Vagina (tissue), 2 donors: ENCODE measurements around the gene ZDHHC22.

Experiments
- CTCF ChIP-seq, 3 experiments: fragments of 450-650 bp in 2 of 3; fragments of 200-600 bp in 1 of 3; sonication (generic) in 1 of 3; IDR thresholded peaks; one replicate each; pipeline ENCODE4 v1.5.1; 2017 to 2019; ENCODE audit warnings: antibody characterized with exemption in 3 of 3, mild to moderate bottlenecking in 2 of 3, moderate library complexity in 2 of 3
- POLR2A ChIP-seq, 2 donors: fragments of 450-650 bp; IDR thresholded peaks; one replicate each; pipeline ENCODE4 v1.6.1; 2017; ENCODE audit warnings: antibody characterized with exemption in 2 of 2, mild to moderate bottlenecking in 2 of 2, moderate library complexity in 2 of 2

GRCh38 chr14:77142005-77142800, 612 bp upstream of the ZDHHC22 start:
- no peak for TF ChIP-seq POLR2A (IDR thresholded peaks at IDR 0.05)
- no peak for TF ChIP-seq CTCF (IDR thresholded peaks at IDR 0.05)
